HepG2 (cell line): Measurements from ENCODE around the gene POU6F2. TPM values are rescaled to one million over a fixed set of nuclear protein-coding genes. Genes with fewer than 3 reads are reported as not detected.

ENCODE experiments used
- ATAC-seq: fragments of 200-7000 bp; cut with Tn5 transposase; 3 replicates; pipeline ENCODE4 v1.9.1; 2020; ENCODE audit warnings: mild to moderate bottlenecking, moderate library complexity
- BruUV-seq: library from RNA; stranded (reverse); fragments of 400-500 nt; replicated peaks from 2 replicates; lab custom pipeline; 2021; lab: Mats Ljungman, UMichigan
- CTCF ChIA-PET: fragments of 300-600 bp; formaldehyde crosslinking; extraction: SDS; loops from one replicate; lab custom pipeline; 2021; ENCODE audit warnings: low total read pairs, inconsistent platforms, low intra/inter-chr PET ratio; lab: Yijun Ruan, JAX
- POLR2A ChIA-PET: fragments of 350-600 bp; sonication (Branson Sonifier 250); formaldehyde crosslinking; loops from one replicate; lab custom pipeline; 2020; ENCODE audit warnings: antibody characterized with exemption, inconsistent platforms; lab: Yijun Ruan, JAX
- DNase-seq: peaks from one replicate; pipeline ENCODE4 v3.0.0-alpha.2; 2015; ENCODE audit warnings: low spot score
- FAIRE-seq: peaks from 3 replicates; lab custom pipeline; 2011; peaks lifted over from hg19 to GRCh38; lab: Jason Lieb, UNC
- H2AFZ ChIP-seq: one replicate; pipeline ENCODE4 v1.6.1; 2011; ENCODE audit warnings: low read length, inconsistent platforms
- H3K27ac ChIP-seq: fragments of 300-600 bp; 3 replicates; pipeline ENCODE4 v1.8.0; 2011; ENCODE audit warnings: mixed run types, mild to moderate bottlenecking, mixed read lengths, low read length, inconsistent platforms; ENCODE audit not compliant: insufficient read depth; ENCODE audit errors: extremely low read length
- H3K27me3 ChIP-seq, 2 experiments: fragments of 200-600 bp in 1 of 2; 2 replicates in 1 of 2; 3 replicates in 1 of 2; pipeline versions ENCODE4 v1.6.0 to v1.8.0; 2011; ENCODE audit warnings: low read length in 2 of 2, mild to moderate bottlenecking in 2 of 2, moderate library complexity in 2 of 2, inconsistent platforms in 1 of 2; ENCODE audit not compliant: insufficient read depth in 2 of 2, control insufficient read depth in 1 of 2
- H3K36me3 ChIP-seq, 2 experiments: fragments of 200-600 bp in 1 of 2; replicated peaks in 1 of 2; 2 replicates in 1 of 2; 3 replicates in 1 of 2; pipeline versions ENCODE4 v1.5.1 to v1.8.0; 2011; ENCODE audit warnings: low read length in 2 of 2, inconsistent platforms in 1 of 2; ENCODE audit not compliant: insufficient read depth in 2 of 2, control insufficient read depth in 1 of 2
- H3K4me1 ChIP-seq: 2 replicates; pipeline ENCODE4 v1.5.1; 2012; ENCODE audit warnings: low read length, inconsistent platforms; ENCODE audit not compliant: insufficient read depth
- H3K4me2 ChIP-seq: 2 replicates; pipeline ENCODE4 v1.6.0; 2011; ENCODE audit warnings: low read depth, low read length, inconsistent platforms
- H3K4me3 ChIP-seq, 3 experiments: fragments of 200-600 bp in 1 of 3; sonication (generic), shearing (Covaris generic) in 1 of 3; replicated peaks in 1 of 3; 2 replicates each; pipeline ENCODE4 v1.5.1; 2011 to 2016; ENCODE audit warnings: low read length in 3 of 3, inconsistent platforms in 2 of 3, low read depth in 2 of 3, mild to moderate bottlenecking in 2 of 3, control low read depth in 1 of 3, mixed read lengths in 1 of 3; ENCODE audit not compliant: insufficient read depth in 1 of 3
- H3K79me2 ChIP-seq: one replicate; pipeline ENCODE4 v1.6.1; 2011; ENCODE audit warnings: low read length, inconsistent platforms; ENCODE audit not compliant: insufficient read depth
- H3K9ac ChIP-seq: 2 replicates; pipeline ENCODE4 v1.6.0; 2011; ENCODE audit warnings: mild to moderate bottlenecking, low read depth, low read length, inconsistent platforms; ENCODE audit not compliant: insufficient read depth
- H3K9me3 ChIP-seq: 2 replicates; pipeline ENCODE4 v1.5.1; 2012; ENCODE audit warnings: mild to moderate bottlenecking, low read length
- H4K20me1 ChIP-seq: 2 replicates; pipeline ENCODE4 v1.6.0; 2011; ENCODE audit warnings: inconsistent platforms, mild to moderate bottlenecking, low read length, moderate library complexity; ENCODE audit not compliant: insufficient read depth
- CEBPG ChIP-seq: IDR thresholded peaks from 2 replicates; pipeline ENCODE4 v1.6.1; 2016
- EZH2 ChIP-seq: conservative IDR thresholded peaks from 2 replicates; pipeline ENCODE4 v1.6.1; 2012; ENCODE audit warnings: mild to moderate bottlenecking, low read depth, low read length, moderate library complexity
- NCOR1 ChIP-seq: fragments of 200-600 bp; sonication (generic); IDR thresholded peaks from 2 replicates; pipeline ENCODE4 v1.7.0; 2017; ENCODE audit warnings: antibody characterized with exemption, low read length, borderline replicate concordance
- SPEN ChIP-seq: sonication (generic); formaldehyde crosslinking; IDR thresholded peaks from 2 replicates; pipeline ENCODE4 v1.5.1; 2020; ENCODE audit warnings: low read depth, mild to moderate bottlenecking, missing genetic modification reagents
- ZMYM2 ChIP-seq: sonication (generic); formaldehyde crosslinking; IDR thresholded peaks from 2 replicates; pipeline ENCODE4 v1.8.0; 2022; ENCODE audit warnings: mild to moderate bottlenecking, missing genetic modification reagents
- ZNF12 ChIP-seq: sonication (generic); formaldehyde crosslinking; IDR thresholded peaks from 2 replicates; pipeline ENCODE4 v1.5.0; 2020; ENCODE audit warnings: missing genetic modification reagents
- ZNF3 ChIP-seq: IDR thresholded peaks from 2 replicates; pipeline ENCODE4 v1.7.0; 2017; ENCODE audit warnings: inconsistent platforms
- WGBS: methylation state at CpG from one replicate; pipeline ENCODE4 v1.1.6; 2017; ENCODE audit warnings: low lambda C conversion rate; 5-methylcytosine and 5-hydroxymethylcytosine counted together
- in situ Hi-C: cut with HindIII; loops from 2 replicates; pipeline ENCODE4 v1.10.0; 2017; ENCODE audit warnings: low pct_unique_long_range_greater_than_20kb; ENCODE audit not compliant: extremely low pct_ligation_motif_present
- intact Hi-C: fragments of 100-400 bp; cut with micrococcal nuclease; formaldehyde crosslinking; loops from one replicate; pipeline ENCODE4 v1.10.0; 2022; ENCODE audit not compliant: unreplicated experiment
- polyA plus RNA-seq, 8 experiments: library from polyadenylated mRNA; depleted of rRNA in 3 of 8; stranded (reverse) in 7 of 8; unstranded in 1 of 8; fragments of >200 nt; fragmentation: Illumina TruSeq in 4 of 8; extraction: Trizol in 4 of 8; gene quantifications; 2 replicates each; pipeline versions ENCODE4 v1.2.1 to v1.2.3, GENCODE V29; 2011 to 2016; ENCODE audit warnings: low read depth in 4 of 8, missing spikeins in 1 of 8, mixed read lengths in 1 of 8; ENCODE audit not compliant: insufficient read depth in 1 of 8
- total RNA-seq, 5 experiments: library from RNA; depleted of rRNA; stranded (reverse); fragments of >200 nt; fragmentation: Illumina TruSeq; extraction: Trizol; gene quantifications; 2 replicates each; pipeline ENCODE4 v1.2.3, GENCODE V29; 2016; ENCODE audit warnings: low read depth in 1 of 5
- TF ChIP-seq, protein P1 (sequence below): sonication (generic); formaldehyde crosslinking; IDR thresholded peaks from 2 replicates; pipeline ENCODE4 v1.4.0; 2020; ENCODE audit warnings: low read depth, mild to moderate bottlenecking, missing genetic modification reagents
- TF ChIP-seq, protein P2 (sequence below): sonication (generic); formaldehyde crosslinking; IDR thresholded peaks from 2 replicates; pipeline ENCODE4 v1.9.0; 2022; ENCODE audit warnings: low read depth, missing genetic modification reagents
- TF ChIP-seq, protein P3 (sequence below): sonication (generic); formaldehyde crosslinking; IDR thresholded peaks from 2 replicates; pipeline ENCODE4 v1.5.0; 2020; ENCODE audit warnings: mild to moderate bottlenecking, missing genetic modification reagents, borderline replicate concordance
- TF ChIP-seq, protein P4 (sequence below): sonication (generic); formaldehyde crosslinking; IDR thresholded peaks from 2 replicates; pipeline ENCODE4 v1.4.0; 2020; ENCODE audit warnings: missing genetic modification reagents

The POU6F2 gene
- total and polyA plus RNA-seq, 2 of the 13 experiments (the other 11 are each of a cell fraction or from before 2014, with no cell fraction given) = not detected

DNA sequence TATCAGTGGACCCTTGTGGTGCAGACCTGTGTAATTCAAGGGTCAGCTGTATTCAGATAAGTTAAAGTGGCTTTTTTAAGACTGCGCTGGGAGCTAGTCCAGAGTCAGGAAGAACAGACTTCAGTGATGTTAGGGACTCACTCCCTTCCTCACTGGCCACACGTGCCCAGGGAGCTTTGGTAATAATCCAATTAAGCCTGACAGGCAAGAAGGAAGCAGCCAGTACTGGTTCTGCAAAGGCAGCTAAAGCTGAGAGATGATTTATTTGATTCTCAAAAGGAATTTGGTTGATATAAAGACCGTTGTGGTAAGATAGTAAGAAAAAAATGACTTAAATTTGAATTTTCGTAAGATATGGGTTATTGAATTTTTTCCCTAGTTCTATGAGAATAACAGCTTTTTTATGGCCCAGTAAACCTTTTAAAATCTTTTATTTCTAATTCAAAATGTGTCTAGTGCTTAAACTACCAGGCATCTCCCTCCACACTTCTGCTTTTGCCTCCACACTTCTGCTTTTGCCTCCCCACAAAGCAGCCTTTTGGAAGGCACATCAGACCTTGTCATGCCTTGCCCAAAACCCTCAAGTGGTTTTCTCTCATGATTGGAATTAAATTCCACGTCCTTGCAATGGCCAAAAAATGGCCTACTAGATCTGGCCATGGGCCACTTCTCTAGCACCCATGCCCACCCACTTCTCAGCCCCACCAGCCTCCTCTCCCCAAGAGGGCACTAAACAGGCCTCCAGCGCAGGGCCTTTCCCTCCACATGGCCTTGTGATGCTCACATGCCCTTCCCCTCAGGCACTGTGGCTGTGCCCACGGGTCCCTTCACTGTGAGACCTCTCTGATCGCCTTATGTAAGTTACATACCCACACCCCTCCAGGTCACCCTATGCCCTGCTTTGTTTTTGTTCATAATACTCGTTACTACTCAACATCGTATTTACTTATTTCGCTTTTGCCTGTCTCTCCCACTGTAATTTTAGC is 92.5 kb downstream of the POU6F2 start (continued):
- TF ChIP-seq, protein P1, sequence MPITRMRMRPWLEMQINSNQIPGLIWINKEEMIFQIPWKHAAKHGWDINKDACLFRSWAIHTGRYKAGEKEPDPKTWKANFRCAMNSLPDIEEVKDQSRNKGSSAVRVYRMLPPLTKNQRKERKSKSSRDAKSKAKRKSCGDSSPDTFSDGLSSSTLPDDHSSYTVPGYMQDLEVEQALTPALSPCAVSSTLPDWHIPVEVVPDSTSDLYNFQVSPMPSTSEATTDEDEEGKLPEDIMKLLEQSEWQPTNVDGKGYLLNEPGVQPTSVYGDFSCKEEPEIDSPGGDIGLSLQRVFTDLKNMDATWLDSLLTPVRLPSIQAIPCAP (CRISPR knock-in tag) = no peak
- no peak for TF ChIP-seq CEBPG (CRISPR knock-in tag)
- TF ChIP-seq NCOR1 = no peak
- no peak for TF ChIP-seq ZNF12
- TF ChIP-seq, protein P2, sequence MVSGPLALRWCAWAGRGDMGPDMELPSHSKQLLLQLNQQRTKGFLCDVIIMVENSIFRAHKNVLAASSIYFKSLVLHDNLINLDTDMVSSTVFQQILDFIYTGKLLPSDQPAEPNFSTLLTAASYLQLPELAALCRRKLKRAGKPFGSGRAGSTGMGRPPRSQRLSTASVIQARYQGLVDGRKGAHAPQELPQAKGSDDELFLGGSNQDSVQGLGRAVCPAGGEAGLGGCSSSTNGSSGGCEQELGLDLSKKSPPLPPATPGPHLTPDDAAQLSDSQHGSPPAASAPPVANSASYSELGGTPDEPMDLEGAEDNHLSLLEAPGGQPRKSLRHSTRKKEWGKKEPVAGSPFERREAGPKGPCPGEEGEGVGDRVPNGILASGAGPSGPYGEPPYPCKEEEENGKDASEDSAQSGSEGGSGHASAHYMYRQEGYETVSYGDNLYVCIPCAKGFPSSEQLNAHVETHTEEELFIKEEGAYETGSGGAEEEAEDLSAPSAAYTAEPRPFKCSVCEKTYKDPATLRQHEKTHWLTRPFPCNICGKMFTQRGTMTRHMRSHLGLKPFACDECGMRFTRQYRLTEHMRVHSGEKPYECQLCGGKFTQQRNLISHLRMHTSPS (CRISPR knock-in tag) = no peak
- no peak for TF ChIP-seq EZH2
- TF ChIP-seq SPEN (CRISPR knock-in tag) = no peak

DNA sequence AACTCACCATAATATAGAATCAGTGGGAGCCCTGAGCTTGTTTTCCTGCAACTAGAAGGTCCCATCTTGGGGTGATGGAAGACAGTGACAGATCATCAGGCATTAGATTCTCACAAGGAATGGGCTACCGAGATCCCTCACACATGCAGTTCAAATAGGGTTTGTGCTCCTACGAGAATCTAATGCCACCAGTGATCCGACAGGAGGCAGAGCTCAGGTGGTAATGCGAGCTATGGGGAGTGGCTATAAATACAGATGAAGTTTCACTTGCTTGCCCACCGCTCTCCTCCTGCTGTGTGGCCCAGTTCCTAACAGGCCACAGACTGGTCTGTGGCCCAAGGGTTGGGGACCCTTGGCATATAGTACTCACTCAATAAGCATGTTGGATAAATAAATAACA is 93.4 kb downstream of the POU6F2 start:
- Histone ChIP-seq H3K4me3 (no peak overlapping the region), H3K27ac (no peak overlapping the region), H3K79me2 (no peaks in the 10 kb centered on the region), H3K4me2 (no peak overlapping the region), H3K9me3 (no peaks in the 10 kb centered on the region), H3K9ac (no peak overlapping the region), H3K36me3 (no peaks in the 10 kb centered on the region), H3K4me1 (no peaks in the 10 kb centered on the region), H4K20me1 (no peaks in the 10 kb centered on the region), H2AFZ (no peak overlapping the region), H3K27me3 (0 out of 5 replicates have a peak, but pooled peaks cover 0 to 2% of the 10 kb centered on the region in 2 experiments)
- no peak for FAIRE-seq
- intact Hi-C loops = no loop called here
- WGBS = 41% methylated on average over 5 of the region's 5 CpGs
- CTCF ChIA-PET = no interaction called here
- in situ Hi-C loops = no loop called here
- no peak for ATAC-seq
- POLR2A ChIA-PET = no interaction called here
- BruUV-seq = no TSS peak
- no peak for DNase-seq
- TF ChIP-seq, protein P3, sequence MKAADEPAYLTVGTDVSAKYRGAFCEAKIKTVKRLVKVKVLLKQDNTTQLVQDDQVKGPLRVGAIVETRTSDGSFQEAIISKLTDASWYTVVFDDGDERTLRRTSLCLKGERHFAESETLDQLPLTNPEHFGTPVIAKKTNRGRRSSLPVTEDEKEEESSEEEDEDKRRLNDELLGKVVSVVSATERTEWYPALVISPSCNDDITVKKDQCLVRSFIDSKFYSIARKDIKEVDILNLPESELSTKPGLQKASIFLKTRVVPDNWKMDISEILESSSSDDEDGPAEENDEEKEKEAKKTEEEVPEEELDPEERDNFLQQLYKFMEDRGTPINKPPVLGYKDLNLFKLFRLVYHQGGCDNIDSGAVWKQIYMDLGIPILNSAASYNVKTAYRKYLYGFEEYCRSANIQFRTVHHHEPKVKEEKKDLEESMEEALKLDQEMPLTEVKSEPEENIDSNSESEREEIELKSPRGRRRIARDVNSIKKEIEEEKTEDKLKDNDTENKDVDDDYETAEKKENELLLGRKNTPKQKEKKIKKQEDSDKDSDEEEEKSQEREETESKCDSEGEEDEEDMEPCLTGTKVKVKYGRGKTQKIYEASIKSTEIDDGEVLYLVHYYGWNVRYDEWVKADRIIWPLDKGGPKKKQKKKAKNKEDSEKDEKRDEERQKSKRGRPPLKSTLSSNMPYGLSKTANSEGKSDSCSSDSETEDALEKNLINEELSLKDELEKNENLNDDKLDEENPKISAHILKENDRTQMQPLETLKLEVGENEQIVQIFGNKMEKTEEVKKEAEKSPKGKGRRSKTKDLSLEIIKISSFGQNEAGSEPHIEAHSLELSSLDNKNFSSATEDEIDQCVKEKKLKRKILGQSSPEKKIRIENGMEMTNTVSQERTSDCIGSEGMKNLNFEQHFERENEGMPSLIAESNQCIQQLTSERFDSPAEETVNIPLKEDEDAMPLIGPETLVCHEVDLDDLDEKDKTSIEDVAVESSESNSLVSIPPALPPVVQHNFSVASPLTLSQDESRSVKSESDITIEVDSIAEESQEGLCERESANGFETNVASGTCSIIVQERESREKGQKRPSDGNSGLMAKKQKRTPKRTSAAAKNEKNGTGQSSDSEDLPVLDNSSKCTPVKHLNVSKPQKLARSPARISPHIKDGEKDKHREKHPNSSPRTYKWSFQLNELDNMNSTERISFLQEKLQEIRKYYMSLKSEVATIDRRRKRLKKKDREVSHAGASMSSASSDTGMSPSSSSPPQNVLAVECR (CRISPR knock-in tag) = no peak
- TF ChIP-seq ZNF3 (CRISPR knock-in tag) = no peak
- TF ChIP-seq ZMYM2 (CRISPR knock-in tag) = no peak
- TF ChIP-seq, protein P4, sequence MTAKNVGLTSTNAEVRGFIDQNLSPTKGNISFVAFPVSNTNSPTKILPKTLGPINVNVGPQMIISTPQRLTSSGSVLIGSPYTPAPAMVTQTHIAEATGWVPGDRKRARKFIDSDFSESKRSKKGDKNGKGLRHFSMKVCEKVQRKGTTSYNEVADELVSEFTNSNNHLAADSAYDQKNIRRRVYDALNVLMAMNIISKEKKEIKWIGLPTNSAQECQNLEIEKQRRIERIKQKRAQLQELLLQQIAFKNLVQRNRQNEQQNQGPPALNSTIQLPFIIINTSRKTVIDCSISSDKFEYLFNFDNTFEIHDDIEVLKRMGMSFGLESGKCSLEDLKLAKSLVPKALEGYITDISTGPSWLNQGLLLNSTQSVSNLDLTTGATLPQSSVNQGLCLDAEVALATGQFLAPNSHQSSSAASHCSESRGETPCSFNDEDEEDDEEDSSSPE (CRISPR knock-in tag) = no peak
